GM18508 (cell line): ENCODE results near the gene CDK5RAP1.
A peak's percentile ranks its signal among the peaks of the same experiment; 100 is the strongest.
"Not testable (repeated sequence)": the region's sequence is repeated elsewhere in the genome, so short reads cannot be mapped to it uniquely, and the experiment has no call there.

Experiments used
- ATAC-seq: cut with Tn5 transposase; IDR thresholded peaks from one replicate; pipeline ENCODE4 v1.9.1; 2021; ENCODE audit warnings: moderate number of reproducible peaks; ENCODE audit not compliant: insufficient read depth, unreplicated experiment

Gene CDK5RAP1

GRCh38 chr20:33401184-33401920, at the start of gene CDK5RAP1:
TSS of gene CDK5RAP1 (minus strand) at chr20:33401519. CDS start at chr20:33397064, 4,455 bp downstream.
- ATAC-seq, result peak; percentile 47

GRCh38 chr20:33450867-33451266, 49.5 kb upstream of the CDK5RAP1 start:
- ATAC-seq, result no peak

GRCh38 chr20:33445881-33446625, 44.7 kb upstream of the CDK5RAP1 start:
- no peak for ATAC-seq

GRCh38 chr20:33444797-33445560, 43.7 kb upstream of the CDK5RAP1 start:
- no peak for ATAC-seq

GRCh38 chr20:33443512-33444239, 42.4 kb upstream of the CDK5RAP1 start, which contains the start of gene SNTA1:
TSS of gene SNTA1 (minus strand) at chr20:33443763. CDS start at chr20:33443620, 143 bp downstream.
- ATAC-seq, result no peak

GRCh38 chr20:33443006-33443511, 41.7 kb upstream of the CDK5RAP1 start:
- no peak for ATAC-seq

- ATAC-seq, result no peak
Observed at GRCh38 chr20:33442136-33443005, 41.1 kb upstream of the CDK5RAP1 start.

GRCh38 chr20:33441142-33441955, 40.0 kb upstream of the CDK5RAP1 start:
- ATAC-seq, result no peak

GRCh38 chr20:33440562-33440961, 39.2 kb upstream of the CDK5RAP1 start:
- ATAC-seq, result not testable (repeated sequence)

- ATAC-seq, result no peak
Observed at GRCh38 chr20:33438481-33438880, 37.2 kb upstream of the CDK5RAP1 start.

GRCh38 chr20:33437141-33437911, 36.0 kb upstream of the CDK5RAP1 start:
- ATAC-seq, result no peak

GRCh38 chr20:33434434-33434833, 33.1 kb upstream of the CDK5RAP1 start:
- ATAC-seq, result no peak

- ATAC-seq, result no peak
Observed at GRCh38 chr20:33433465-33434234, 32.3 kb upstream of the CDK5RAP1 start.

- ATAC-seq, result no peak
Observed at GRCh38 chr20:33431797-33432381, 30.6 kb upstream of the CDK5RAP1 start.

- not testable (repeated sequence) for ATAC-seq
Observed at GRCh38 chr20:33423875-33424274, 22.6 kb upstream of the CDK5RAP1 start.

GRCh38 chr20:33423141-33423834, 22.0 kb upstream of the CDK5RAP1 start:
- no peak for ATAC-seq
